Measurements from ENCODE around the gene CD300H.

DNA sequence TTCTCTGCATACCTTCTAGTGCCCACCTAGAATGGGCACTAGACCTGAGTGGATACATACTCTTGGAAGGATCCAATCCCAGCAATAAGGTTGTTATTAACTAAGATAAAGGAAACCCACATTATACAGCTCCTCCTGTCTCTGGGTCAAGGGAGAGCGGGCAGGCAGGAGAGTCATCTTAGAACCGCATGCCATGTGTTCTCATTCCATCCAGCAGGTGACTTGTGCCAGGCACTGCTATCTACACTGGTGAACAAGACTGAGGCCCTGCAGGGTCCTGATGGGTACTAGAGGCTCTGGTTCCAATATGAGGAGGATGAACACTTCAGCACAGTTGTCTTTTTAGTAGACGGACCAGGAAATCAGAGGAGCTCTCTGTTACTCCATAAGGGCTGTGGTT is 5.9 kb upstream of the CD300H start:
- TF ChIP-seq CTCF (IDR thresholded peaks at IDR 0.05) = no peak
- no peak for TF ChIP-seq POLR2A (IDR thresholded peaks at IDR 0.05)
- TF ChIP-seq EP300 (IDR thresholded peaks at IDR 0.05) = no peak

Data from tibial nerve (tissue), 4 donors.